GM13977 (cell line): ENCODE results near the gene APBB2.
A peak's percentile ranks its signal among the peaks of the same experiment; 100 is the strongest.

Experiments
- DNase-seq: peaks from one replicate; pipeline ENCODE4 v3.0.0; 2012; ENCODE audit warnings: low spot score
- CTCF ChIP-seq: IDR thresholded peaks from 2 replicates; pipeline ENCODE4 v1.5.1; 2012; ENCODE audit warnings: mild to moderate bottlenecking, control low read depth; ENCODE audit not compliant: insufficient read depth; ENCODE audit errors: extremely low read depth, missing control alignments
- in situ Hi-C: fragments of 300-500 bp; cut with MboI; formaldehyde crosslinking; loops from one replicate; pipeline ENCODE4 v1.12.0; 2022; ENCODE audit warnings: low sequenced_read_pairs, low pct_unique_long_range_greater_than_20kb, mixed read lengths, inconsistent platforms; ENCODE audit not compliant: unreplicated experiment

The APBB2 gene

GRCh38 chr4:40918330-40918729, 296.0 kb downstream of the APBB2 start:
- DNase-seq: no peak
- in situ Hi-C loops: no loop called here
- TF ChIP-seq CTCF: no peak

GRCh38 chr4:40916880-40917279, 297.5 kb downstream of the APBB2 start:
- in situ Hi-C loops: no loop called here
- DNase-seq: peak; percentile 61
- TF ChIP-seq CTCF: peak; percentile 70

DNA sequence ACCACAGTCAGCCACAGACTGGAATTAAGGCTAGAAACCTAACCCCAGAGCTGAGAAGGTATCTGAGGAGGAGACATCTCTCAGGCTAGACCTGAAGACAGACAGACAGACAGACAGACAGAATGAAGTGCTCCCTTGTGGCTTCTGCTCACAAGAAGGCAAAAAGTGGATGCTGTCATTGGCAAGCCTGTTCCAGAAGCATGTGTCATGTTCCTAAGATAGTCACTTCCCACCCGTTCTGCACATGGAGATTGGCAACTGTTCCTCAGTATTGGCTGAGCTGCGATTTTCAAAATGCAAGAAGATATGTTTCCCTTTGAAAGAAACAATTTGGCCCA, 298.2 kb downstream of the APBB2 start:
- TF ChIP-seq CTCF: no peak
- no peak for DNase-seq
- in situ Hi-C loops: no loop called here

GRCh38 chr4:40915318-40916217, 298.8 kb downstream of the APBB2 start:
- in situ Hi-C loops: no loop called here
- no peak for TF ChIP-seq CTCF
- no peak for DNase-seq

- TF ChIP-seq CTCF: no peak
- no peak for DNase-seq
- in situ Hi-C loops: no loop called here
These were observed 301.7 kb downstream of the APBB2 start for GRCh38 chr4:40912460-40913184.

GRCh38 chr4:40910706-40911105, 303.6 kb downstream of the APBB2 start:
- DNase-seq: no peak
- in situ Hi-C loops: no loop called here
- TF ChIP-seq CTCF: no peak
